HEK293T (cell line): ENCODE results near the gene DRAM1.
A peak's percentile ranks its signal among the peaks of the same experiment; 100 is the strongest.

Source experiments
- CTCF ChIA-PET: fragments of 350-600 bp; formaldehyde crosslinking; extraction: SDS; loops from one replicate; lab custom pipeline; 2021; ENCODE audit warnings: antibody characterized with exemption, inconsistent platforms; lab: Yijun Ruan, JAX
- POLR2A ChIA-PET: fragments of 350-600 bp; formaldehyde crosslinking; extraction: SDS; loops from one replicate; lab custom pipeline; 2020; ENCODE audit warnings: antibody characterized with exemption, inconsistent platforms; lab: Yijun Ruan, JAX
- DNase-seq: peaks from one replicate; pipeline ENCODE4 v3.0.0; 2012; ENCODE audit warnings: mixed read lengths; ENCODE audit errors: extremely low spot score
- ARNT ChIP-seq: fragments of 450-650 bp; IDR thresholded peaks from 2 replicates; pipeline ENCODE4 v1.6.1; 2017; ENCODE audit warnings: mild to moderate bottlenecking
- BHLHE40 ChIP-seq: fragments of 450-650 bp; IDR thresholded peaks from 2 replicates; pipeline ENCODE4 v1.6.1; 2016; ENCODE audit warnings: mild to moderate bottlenecking, moderate library complexity, borderline replicate concordance
- CTBP1 ChIP-seq: fragments of 450-650 bp; IDR thresholded peaks from 2 replicates; pipeline ENCODE4 v1.6.1; 2016; ENCODE audit warnings: borderline replicate concordance
- ELF4 ChIP-seq: fragments of 450-650 bp; IDR thresholded peaks from 2 replicates; pipeline ENCODE4 v1.6.1; 2017; ENCODE audit warnings: antibody characterized with exemption
- FOXA1 ChIP-seq: fragments of 450-650 bp; IDR thresholded peaks from 2 replicates; pipeline ENCODE4 v1.6.1; 2016; ENCODE audit warnings: mild to moderate bottlenecking
- FOXK2 ChIP-seq: fragments of 450-650 bp; IDR thresholded peaks from 2 replicates; pipeline ENCODE4 v1.6.1; 2016; ENCODE audit warnings: mild to moderate bottlenecking
- FOXM1 ChIP-seq: fragments of 450-650 bp; IDR thresholded peaks from 2 replicates; pipeline ENCODE4 v1.6.1; 2017; ENCODE audit warnings: mild to moderate bottlenecking, borderline replicate concordance
- HDGF ChIP-seq: fragments of 450-650 bp; IDR thresholded peaks from 2 replicates; pipeline ENCODE4 v1.6.1; 2017; ENCODE audit warnings: antibody characterized with exemption, borderline replicate concordance
- L3MBTL2 ChIP-seq: fragments of 450-650 bp; conservative IDR thresholded peaks from 2 replicates; pipeline ENCODE4 v1.6.1; 2016; ENCODE audit warnings: mild to moderate bottlenecking
- LEF1 ChIP-seq: fragments of 450-650 bp; IDR thresholded peaks from 2 replicates; pipeline ENCODE4 v1.6.1; 2017; ENCODE audit warnings: mild to moderate bottlenecking, borderline replicate concordance
- NFRKB ChIP-seq: fragments of 450-650 bp; IDR thresholded peaks from 2 replicates; pipeline ENCODE4 v1.6.1; 2016; ENCODE audit warnings: mild to moderate bottlenecking, moderate library complexity
- SP1 ChIP-seq: fragments of 450-650 bp; IDR thresholded peaks from 2 replicates; pipeline ENCODE4 v1.6.1; 2017
- SUZ12 ChIP-seq: fragments of 450-650 bp; IDR thresholded peaks from 2 replicates; pipeline ENCODE4 v1.6.1; 2016; ENCODE audit warnings: mild to moderate bottlenecking
- TARDBP ChIP-seq: fragments of 450-650 bp; IDR thresholded peaks from 2 replicates; pipeline ENCODE4 v1.6.1; 2016
- ZNF384 ChIP-seq: fragments of 450-650 bp; IDR thresholded peaks from 2 replicates; pipeline ENCODE4 v1.6.1; 2016
- TF ChIP-seq, protein P1 (sequence below): fragments of 450-650 bp; IDR thresholded peaks from 2 replicates; pipeline ENCODE4 v1.6.1; 2016

The DRAM1 gene, protein sequence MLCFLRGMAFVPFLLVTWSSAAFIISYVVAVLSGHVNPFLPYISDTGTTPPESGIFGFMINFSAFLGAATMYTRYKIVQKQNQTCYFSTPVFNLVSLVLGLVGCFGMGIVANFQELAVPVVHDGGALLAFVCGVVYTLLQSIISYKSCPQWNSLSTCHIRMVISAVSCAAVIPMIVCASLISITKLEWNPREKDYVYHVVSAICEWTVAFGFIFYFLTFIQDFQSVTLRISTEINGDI

DNA sequence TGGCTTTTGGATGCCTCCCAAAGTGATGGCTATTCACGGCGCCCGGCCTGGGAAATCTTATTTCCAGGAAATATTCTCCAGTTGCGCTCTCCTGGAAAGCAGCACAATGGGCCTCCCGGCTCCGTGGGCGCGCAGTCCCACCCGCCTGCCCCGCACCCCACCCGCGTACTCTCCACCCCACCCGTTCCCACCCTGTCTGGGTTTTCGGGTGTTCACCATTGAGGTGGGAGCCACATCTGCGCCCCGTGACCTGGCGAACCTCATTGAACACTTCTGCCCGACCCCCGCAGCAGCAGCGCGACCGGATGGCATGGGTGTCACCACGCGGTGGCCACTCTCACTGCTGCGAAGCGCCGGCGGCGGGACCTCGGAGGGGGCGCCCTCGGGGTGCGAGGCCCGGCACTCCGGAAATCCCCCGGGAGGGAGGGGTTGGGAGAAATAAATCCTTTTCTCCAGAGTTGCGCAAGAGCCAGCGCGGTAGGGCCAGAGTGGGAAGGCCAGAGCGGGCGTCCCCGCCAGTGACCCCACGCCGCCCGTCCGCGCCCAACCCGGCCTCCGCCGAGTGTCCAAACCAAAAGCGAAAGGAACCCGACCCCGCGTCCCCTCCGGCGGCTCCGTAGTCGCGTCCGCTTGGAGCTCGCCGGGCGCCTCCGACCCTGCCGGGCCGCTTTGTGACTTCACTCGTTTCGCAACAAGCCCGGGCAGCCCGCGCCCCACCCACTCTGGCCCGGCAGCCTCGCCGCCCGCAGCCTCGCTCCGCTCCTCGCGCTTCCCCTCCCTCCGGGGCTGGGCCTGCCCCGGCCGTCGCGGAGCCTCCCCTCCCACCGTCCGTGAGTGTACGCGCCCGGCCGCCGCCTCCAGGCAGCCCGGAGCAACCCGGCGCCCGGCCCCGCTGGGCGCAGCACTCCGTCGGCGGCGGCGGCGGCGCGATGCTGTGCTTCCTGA, at the start of gene DRAM1:
TSS of gene DRAM1 (plus strand) at position 720 of the 945 bp plus-strand sequence. CDS start at position 930, 210 bp downstream.
- POLR2A ChIA-PET: interaction anchor here (1.0 kb wide), 1 partner anchor 21 kb away, joined by 4 read pairs; no protein-coding TSS in a partner anchor

DNA sequence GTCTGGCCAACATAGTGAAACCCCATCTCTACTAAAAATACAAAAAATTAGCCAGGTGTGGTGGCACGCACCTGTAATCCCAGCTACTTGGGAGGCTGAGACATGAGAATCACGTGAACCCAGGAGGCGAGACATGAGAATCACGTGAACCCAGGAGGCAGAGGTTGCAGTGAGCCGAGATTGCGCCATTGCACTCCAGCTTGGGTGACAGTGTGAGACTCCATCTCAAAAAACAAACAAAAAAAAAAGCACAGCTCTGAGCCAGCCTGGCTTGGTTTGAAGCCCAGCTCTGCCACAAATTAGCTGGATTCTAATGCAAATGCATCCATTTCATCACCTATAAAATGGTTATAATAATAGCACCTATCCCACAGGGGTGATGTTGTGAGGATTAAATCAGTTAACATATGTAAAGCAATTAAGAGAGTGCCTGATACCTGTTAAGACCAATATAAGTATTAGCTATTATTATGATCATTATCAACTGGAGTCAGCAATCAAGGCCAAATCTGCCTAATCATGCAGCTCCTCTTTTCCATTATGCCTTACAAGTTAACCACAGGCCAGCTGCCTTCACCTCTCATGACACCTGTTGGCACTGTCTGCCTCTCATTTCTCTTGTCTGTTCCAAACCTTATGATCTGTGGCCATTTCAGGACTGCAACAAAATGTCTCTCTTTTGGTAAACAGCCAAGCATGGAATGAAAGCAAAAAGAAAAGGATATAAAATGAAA, 48.8 kb upstream of the DRAM1 start:
- POLR2A ChIA-PET: interaction anchor here (0.8 kb wide), 1 partner anchor 38 kb away, joined by 3 read pairs; no protein-coding TSS in a partner anchor
- no peak for TF ChIP-seq FOXA1
- no peak for TF ChIP-seq ELF4
- TF ChIP-seq LEF1: no peak
- TF ChIP-seq FOXK2: no peak
- no peak for TF ChIP-seq ZNF384
- no peak for TF ChIP-seq FOXM1
- no peak for TF ChIP-seq ARNT
- TF ChIP-seq SUZ12: no peak
- no peak for TF ChIP-seq HDGF
- TF ChIP-seq SP1: no peak
- TF ChIP-seq, protein P1, sequence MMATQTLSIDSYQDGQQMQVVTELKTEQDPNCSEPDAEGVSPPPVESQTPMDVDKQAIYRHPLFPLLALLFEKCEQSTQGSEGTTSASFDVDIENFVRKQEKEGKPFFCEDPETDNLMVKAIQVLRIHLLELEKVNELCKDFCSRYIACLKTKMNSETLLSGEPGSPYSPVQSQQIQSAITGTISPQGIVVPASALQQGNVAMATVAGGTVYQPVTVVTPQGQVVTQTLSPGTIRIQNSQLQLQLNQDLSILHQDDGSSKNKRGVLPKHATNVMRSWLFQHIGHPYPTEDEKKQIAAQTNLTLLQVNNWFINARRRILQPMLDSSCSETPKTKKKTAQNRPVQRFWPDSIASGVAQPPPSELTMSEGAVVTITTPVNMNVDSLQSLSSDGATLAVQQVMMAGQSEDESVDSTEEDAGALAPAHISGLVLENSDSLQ: no peak
- TF ChIP-seq CTBP1: no peak
- TF ChIP-seq NFRKB: no peak
- TF ChIP-seq BHLHE40: no peak
- no peak for TF ChIP-seq TARDBP
- TF ChIP-seq L3MBTL2: no peak
- CTCF ChIA-PET: interaction anchor here (0.6 to 1.0 kb wide), 2 partner anchors 11 to 12 kb away, joined by 3 read pairs; no protein-coding TSS in a partner anchor
- DNase-seq: no peak

More for the DNA sequence above, at the start of gene DRAM1:
- DNase-seq: peak; percentile 81
- CTCF ChIA-PET: interaction anchor here (1.3 kb wide), 2 partner anchors 21 to 37 kb away, joined by 3 to 4 read pairs; no protein-coding TSS in a partner anchor
- TF ChIP-seq SUZ12: no peak
- TF ChIP-seq TARDBP: no peak
- TF ChIP-seq FOXM1: peak; percentile 26; the same call in 1 of the 2 replicates
- no peak for TF ChIP-seq ELF4
- TF ChIP-seq, protein P1: no peak
- no peak for TF ChIP-seq SP1
- 0 out of 2 replicates have a peak, but pooled peaks have one; percentile 47 for TF ChIP-seq LEF1
- TF ChIP-seq ZNF384: no peak
- TF ChIP-seq BHLHE40: no peak
- peak; percentile 89 for TF ChIP-seq L3MBTL2
- no peak for TF ChIP-seq CTBP1
- no peak for TF ChIP-seq HDGF
- no peak for TF ChIP-seq FOXK2
- 0 out of 2 replicates have a peak, but pooled peaks have one; percentile 30 for TF ChIP-seq ARNT
- TF ChIP-seq NFRKB: no peak
- no peak for TF ChIP-seq FOXA1

DNA sequence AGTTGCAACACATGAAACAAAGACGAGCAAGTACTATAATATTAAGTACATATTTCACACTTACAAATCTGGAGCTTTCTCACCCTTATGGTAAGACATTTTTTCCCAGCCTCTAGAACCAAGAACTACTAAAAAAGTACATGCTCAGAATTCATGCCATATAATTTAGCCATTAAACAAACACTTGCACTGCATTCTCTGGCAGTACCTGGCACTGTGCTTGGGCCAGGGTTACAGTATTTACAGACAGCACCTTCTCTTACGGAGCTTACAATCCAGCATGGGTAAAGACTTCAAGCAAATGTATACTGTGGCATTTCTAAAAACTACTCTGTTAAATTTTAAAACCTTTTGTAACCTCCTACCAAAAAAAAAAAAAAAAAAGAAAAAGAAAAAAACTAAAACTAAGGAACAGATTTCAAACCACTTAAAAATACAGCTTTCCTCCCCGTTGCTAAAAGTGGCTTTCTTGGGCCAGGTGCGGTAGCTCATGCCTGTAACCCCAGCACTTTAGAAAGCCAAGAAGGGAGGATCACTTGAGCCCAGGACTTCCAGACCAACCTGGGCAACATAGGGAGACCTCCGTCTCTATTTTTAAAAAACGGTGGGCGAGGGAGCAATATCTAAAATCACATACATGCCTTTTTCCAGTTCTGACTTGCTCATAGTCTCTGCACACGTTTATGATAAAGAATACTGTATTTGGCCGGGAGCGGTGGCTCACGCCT, 47.6 kb upstream of the DRAM1 start:
- no peak for TF ChIP-seq SP1
- TF ChIP-seq L3MBTL2: no peak
- TF ChIP-seq ELF4: no peak
- no peak for TF ChIP-seq ARNT
- TF ChIP-seq LEF1: no peak
- TF ChIP-seq ZNF384: no peak
- TF ChIP-seq TARDBP: no peak
- TF ChIP-seq HDGF: no peak
- no peak for TF ChIP-seq BHLHE40
- TF ChIP-seq FOXK2: no peak
- TF ChIP-seq FOXA1: no peak
- TF ChIP-seq SUZ12: no peak
- TF ChIP-seq CTBP1: no peak
- POLR2A ChIA-PET: interaction anchor here (0.9 to 1.5 kb wide), 2 partner anchors 13 to 56 kb away, joined by 3 to 5 read pairs; no protein-coding TSS in a partner anchor
- no peak for DNase-seq
- CTCF ChIA-PET: interaction anchor here (0.5 to 2.2 kb wide), 13 partner anchors 8 to 422 kb away, joined by 3 to 15 read pairs (median 3); partner anchors contain the start of gene ARL1

DNA sequence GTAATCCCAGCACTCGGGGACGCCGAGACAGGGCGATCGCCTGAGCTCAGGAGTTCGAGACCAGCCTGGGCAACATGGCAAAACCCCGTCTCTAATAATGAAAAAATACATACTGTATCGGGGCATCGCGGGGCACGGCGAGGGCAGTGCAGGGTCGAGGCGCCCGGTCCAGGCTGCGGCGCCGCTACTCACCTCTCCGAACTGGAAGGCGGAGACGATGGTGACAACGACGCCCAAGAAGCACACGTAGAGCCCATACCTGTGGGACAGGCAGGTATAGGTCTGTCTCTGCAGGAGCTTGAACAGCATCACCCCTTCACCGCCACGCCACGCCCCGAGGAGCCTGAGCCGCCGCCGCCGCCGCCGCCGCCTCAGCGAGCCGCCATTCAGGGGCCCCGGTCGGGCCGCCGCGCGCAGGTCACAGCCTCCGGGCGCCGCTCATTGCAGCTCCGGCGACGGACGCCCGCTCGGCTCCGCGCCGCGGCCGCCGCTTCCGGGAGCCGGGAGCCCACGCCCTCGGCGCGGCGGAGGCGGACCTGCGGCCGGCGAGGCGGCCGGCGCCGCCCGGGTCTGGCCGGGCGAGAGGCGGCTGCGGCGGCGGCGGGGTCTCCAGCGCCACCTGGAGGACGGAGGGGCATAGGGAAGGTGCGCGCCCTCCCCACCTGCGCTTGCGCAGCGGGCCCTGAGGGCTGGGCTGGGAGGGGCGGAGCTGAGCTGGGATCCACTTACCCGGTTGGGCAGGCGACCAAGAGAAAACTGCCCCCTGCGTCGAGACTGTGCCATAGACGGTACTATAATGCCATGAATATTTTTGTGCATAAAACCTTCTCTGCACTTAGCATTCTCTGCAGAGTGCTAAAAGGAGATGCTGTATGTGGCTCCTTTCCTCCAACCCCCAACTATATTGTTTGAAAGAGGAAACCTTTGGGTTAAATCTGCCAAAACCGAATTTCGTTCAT, 46.7 kb upstream of the DRAM1 start, which contains the start of gene GNPTAB:
TSS of gene GNPTAB (minus strand) at position 593 of the 959 bp plus-strand sequence. CDS start at position 309, 284 bp downstream.
- DNase-seq: peak; percentile 97
- ChIA-PET CTCF (interaction anchor here (0.5 to 2.2 kb wide), 16 partner anchors 8 to 423 kb away, joined by 3 to 15 read pairs (median 3); partner anchors contain the start of gene ARL1), POLR2A (interaction anchor here (0.7 to 1.5 kb wide), 6 partner anchors 9 to 424 kb away, joined by 3 to 5 read pairs (median 3); partner anchors contain the start of gene ARL1)
- no peak for TF ChIP-seq HDGF
- no peak for TF ChIP-seq ZNF384
- TF ChIP-seq NFRKB: no peak
- TF ChIP-seq CTBP1: no peak
- TF ChIP-seq BHLHE40: no peak
- TF ChIP-seq FOXA1: no peak
- no peak for TF ChIP-seq LEF1
